H4 (cell line): Measurements from ENCODE around the gene ZNF32. TPM values are rescaled to one million over a fixed set of nuclear protein-coding genes. Genes with fewer than 3 reads are reported as not detected.
"Not testable (repeated sequence)": the region's sequence is repeated elsewhere in the genome, so short reads cannot be mapped to it uniquely, and the experiment has no call there.

Source experiments
- DNase-seq: peaks from one replicate; pipeline ENCODE4 v3.0.0-alpha.2; 2015; ENCODE audit warnings: low spot score
- total RNA-seq: library from RNA; depleted of rRNA; stranded (reverse); fragments of >200 nt; shearing (Covaris generic); gene quantifications from 2 replicates; pipeline ENCODE4 v1.2.3, GENCODE V29; 2014; rRNA removed

The ZNF32 gene
- total RNA-seq, 1 experiment from 2014 or later = 64.5 TPM

DNA sequence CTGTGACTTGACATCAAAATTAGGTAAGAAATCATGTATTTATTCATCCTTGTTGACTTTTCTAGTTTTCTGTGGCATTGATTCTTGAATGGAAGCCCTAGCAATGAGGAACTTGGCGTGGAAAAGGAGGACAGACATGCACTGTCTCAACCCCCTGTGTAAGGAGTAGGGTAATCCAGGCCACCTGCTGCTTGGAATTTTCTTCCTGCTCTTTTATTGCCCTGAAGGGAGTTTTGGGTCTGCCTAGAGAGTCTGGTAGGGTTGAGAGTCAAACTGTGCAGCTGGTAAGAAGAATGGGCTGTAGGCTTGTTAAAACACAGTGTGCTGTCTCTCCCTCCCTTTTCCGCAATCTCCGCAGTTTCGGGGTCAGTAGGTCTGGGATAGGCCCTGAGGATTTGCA lies 19.7 kb downstream of the ZNF32 start:
- DNase-seq = no peak

- no peak for DNase-seq
These were observed 20.7 kb downstream of the ZNF32 start for GRCh38 chr10:43627942-43628341.

GRCh38 chr10:43623351-43623750 lies 25.3 kb downstream of the ZNF32 start:
- DNase-seq = peak; percentile 57

GRCh38 chr10:43622038-43622437 lies 26.6 kb downstream of the ZNF32 start:
- DNase-seq = no peak

GRCh38 chr10:43619368-43619767 lies 29.3 kb downstream of the ZNF32 start:
- DNase-seq = no peak

GRCh38 chr10:43616697-43617370 lies 31.8 kb downstream of the ZNF32 start:
- DNase-seq = no peak

- DNase-seq = no peak
These were observed 38.0 kb downstream of the ZNF32 start for GRCh38 chr10:43610636-43611035.

GRCh38 chr10:43607199-43607573 lies 41.5 kb downstream of the ZNF32 start:
- no peak for DNase-seq

DNA sequence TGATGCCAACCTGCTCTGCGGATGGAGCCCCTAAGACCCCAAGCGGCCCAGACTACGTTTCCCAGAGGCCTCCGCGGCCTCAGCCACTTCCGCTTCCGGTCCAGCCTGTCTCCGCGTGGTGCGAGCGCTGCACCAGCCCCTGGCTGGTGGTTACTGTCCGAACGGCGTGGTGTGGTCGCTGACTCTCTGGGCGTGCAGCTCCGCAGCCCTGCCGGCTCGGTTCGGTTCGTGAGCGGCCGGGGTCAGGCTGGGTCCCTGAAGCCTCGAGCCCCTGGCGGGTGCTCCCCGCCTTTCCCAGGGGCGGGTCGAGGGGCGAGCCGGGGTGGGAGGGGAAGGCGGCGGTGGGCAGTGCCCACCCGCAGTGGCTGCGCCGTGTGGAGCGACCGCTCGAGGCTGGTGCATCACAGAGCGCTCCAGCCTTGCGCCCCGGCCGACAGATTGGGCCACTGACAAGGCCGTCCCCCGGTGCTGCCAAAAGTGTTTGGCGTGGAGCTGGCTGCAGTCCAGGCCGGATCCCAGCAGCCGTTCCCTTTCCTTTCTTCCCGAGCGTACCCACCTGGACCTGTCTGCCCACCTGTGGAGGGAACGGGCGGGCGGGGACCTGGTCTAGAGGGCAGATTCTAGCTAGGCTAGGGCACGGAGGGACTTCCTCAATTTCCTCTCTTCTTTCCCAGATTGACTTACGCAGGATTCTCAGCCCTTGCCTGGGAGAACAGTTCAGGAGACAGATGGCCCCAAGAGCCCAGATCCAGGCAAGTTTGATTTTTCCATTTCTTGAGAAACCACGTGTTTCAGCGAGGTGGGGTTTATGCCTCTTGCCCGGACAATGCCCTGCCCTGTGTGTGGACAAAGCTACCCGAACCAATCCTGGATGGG lies 42.1 kb downstream of the ZNF32 start, which contains the start of gene ZNF485:
ZNF485 (plus strand) TSS at position 116 of the 876 bp plus-strand sequence; CDS start at position 729, 613 bp downstream.
- peak; percentile 48 for DNase-seq

DNA sequence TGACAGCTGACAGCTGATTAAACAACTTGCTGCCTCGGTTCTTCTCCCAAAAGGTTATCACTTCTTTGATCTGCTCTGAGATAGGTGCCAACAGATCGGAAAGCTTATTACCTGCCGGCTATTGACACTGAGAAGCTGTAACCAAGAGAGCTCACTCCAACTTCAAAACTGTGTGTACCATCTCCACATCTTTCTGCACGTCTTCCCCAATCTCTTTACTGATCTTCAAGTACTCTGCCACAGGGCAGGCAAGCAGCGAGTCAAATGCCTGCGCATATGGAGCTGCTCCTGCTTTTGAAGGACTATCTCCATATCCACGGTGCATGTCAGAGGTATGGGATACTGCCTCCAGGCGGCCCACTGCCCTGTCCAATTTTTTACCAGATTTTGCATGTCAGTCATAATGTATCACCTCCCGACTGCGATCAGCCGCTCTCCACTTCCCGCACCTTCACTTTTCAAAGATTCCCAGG lies 42.8 kb downstream of the ZNF32 start:
- no peak for DNase-seq

DNA sequence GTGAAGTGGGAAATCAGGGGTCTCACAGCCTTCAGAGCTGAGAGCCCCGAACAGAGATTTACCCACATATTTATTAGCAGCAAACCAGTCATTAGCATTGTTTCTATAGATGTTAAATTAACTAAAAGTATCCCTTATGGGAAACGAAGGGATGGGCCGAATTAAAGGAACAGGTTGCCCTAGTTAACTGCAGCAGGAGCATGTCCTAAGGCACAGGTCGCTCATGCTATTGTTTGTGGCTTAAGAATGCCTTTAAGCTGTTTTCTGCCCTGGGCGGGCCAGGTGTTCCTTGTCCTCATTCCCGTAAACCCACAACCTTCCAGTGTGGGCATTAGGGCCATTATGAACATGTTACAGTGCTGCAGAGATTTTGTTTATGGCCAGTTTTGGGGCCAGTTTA lies 47.1 kb downstream of the ZNF32 start:
- not testable (repeated sequence) for DNase-seq

DNA sequence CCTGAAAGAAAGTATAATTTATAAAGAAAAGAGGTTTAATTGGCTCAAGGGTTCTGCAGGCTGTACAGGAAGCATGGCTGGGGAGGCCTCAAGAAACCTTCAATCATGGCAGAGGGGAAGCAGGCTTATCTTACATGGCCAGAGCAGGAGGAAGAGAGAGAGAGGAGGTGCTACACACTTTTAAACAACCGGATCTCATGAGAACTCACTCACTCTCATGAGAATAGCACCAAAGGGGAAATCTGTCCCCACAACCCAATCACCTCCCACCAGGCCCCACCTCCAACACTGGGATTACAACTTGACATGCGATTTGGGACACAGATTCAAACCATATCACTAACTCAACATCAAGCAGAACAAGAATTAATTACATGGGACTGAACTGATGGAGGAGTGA lies 49.3 kb downstream of the ZNF32 start:
- no peak for DNase-seq

- no peak for DNase-seq
These were observed 50.2 kb downstream of the ZNF32 start for GRCh38 chr10:43598446-43598845.

- no peak for DNase-seq
These were observed 52.1 kb downstream of the ZNF32 start for GRCh38 chr10:43596546-43596945.

- no peak for DNase-seq
These were observed 52.9 kb downstream of the ZNF32 start for GRCh38 chr10:43595739-43596298.

GRCh38 chr10:43594944-43595589 lies 53.6 kb downstream of the ZNF32 start:
- DNase-seq = peak; percentile 19

Other genes with a start within 250 kb of the ZNF32 start
- gene HNRNPF, start 239.7 kb downstream of the ZNF32 start, total RNA-seq = 238 and 256 TPM in 2 replicates
- 0.66 and 1.4 TPM in 2 replicates for gene ZNF487, start 211.8 kb downstream of the ZNF32 start, total RNA-seq
- 5.7 TPM in 2 replicates for gene ZNF239, start 74.3 kb downstream of the ZNF32 start, total RNA-seq
- 3.3 and 3.6 TPM in 2 replicates for gene ZNF485, start 42.4 kb downstream of the ZNF32 start, total RNA-seq